MM.1S (cell line): Measurements from ENCODE around the gene SLC25A48.

Experiments used
- DNase-seq: peaks from one replicate; pipeline ENCODE4 v3.0.0-alpha.2; 2015
- H2AFZ ChIP-seq: fragments of 300-600 bp; sonication (generic); 2 replicates; pipeline ENCODE4 v1.6.0; 2016; ENCODE audit warnings: antibody characterized with exemption, low read length
- H3F3A ChIP-seq: fragments of 300-600 bp; sonication (generic); 2 replicates; pipeline ENCODE4 v1.6.1; 2016; ENCODE audit warnings: mild to moderate bottlenecking, antibody characterized with exemption, low read length, moderate library complexity, mixed read lengths; ENCODE audit not compliant: insufficient read depth
- H3K27ac ChIP-seq: fragments of 300-600 bp; sonication (generic); 2 replicates; pipeline ENCODE4 v1.5.1; 2016; ENCODE audit warnings: mild to moderate bottlenecking, low read length
- H3K27me3 ChIP-seq: fragments of 300-600 bp; sonication (generic); replicated peaks from 2 replicates; pipeline ENCODE4 v1.6.0; 2016; ENCODE audit warnings: low read length; ENCODE audit not compliant: insufficient read depth
- H3K36me3 ChIP-seq: fragments of 300-600 bp; sonication (generic); replicated peaks from 2 replicates; pipeline ENCODE4 v1.6.1; 2016; ENCODE audit warnings: mild to moderate bottlenecking, low read length, mixed read lengths; ENCODE audit not compliant: insufficient read depth
- H3K4me1 ChIP-seq: fragments of 300-600 bp; sonication (generic); 2 replicates; pipeline ENCODE4 v1.6.1; 2016; ENCODE audit warnings: low read length, mixed read lengths
- H3K4me2 ChIP-seq: fragments of 300-600 bp; sonication (generic); 2 replicates; pipeline ENCODE4 v1.6.0; 2016; ENCODE audit warnings: low read depth, low read length
- H3K4me3 ChIP-seq: fragments of 300-600 bp; sonication (generic); 2 replicates; pipeline ENCODE4 v1.5.1; 2016; ENCODE audit warnings: low read length, mixed read lengths
- H3K79me2 ChIP-seq: fragments of 300-600 bp; sonication (generic); 2 replicates; pipeline ENCODE4 v1.6.1; 2016; ENCODE audit warnings: mixed run types, low read length, mixed read lengths
- H3K9ac ChIP-seq: fragments of 300-600 bp; sonication (generic); 2 replicates; pipeline ENCODE4 v1.6.1; 2016; ENCODE audit warnings: low read length, mixed read lengths
- H3K9me2 ChIP-seq: fragments of 300-600 bp; sonication (generic); replicated peaks from 2 replicates; pipeline ENCODE4 v1.6.1; 2016; ENCODE audit warnings: mild to moderate bottlenecking, low read length, mixed read lengths; ENCODE audit not compliant: insufficient read depth
- H3K9me3 ChIP-seq: fragments of 300-600 bp; sonication (generic); replicated peaks from 2 replicates; pipeline ENCODE4 v1.6.1; 2016; ENCODE audit warnings: mild to moderate bottlenecking, low read length, mixed read lengths; ENCODE audit not compliant: insufficient read depth
- H4K20me1 ChIP-seq: fragments of 300-600 bp; sonication (generic); 2 replicates; pipeline ENCODE4 v1.6.1; 2016; ENCODE audit warnings: mild to moderate bottlenecking, low read length, moderate library complexity, mixed read lengths; ENCODE audit not compliant: insufficient read depth
- EZH2 ChIP-seq: fragments of 300-600 bp; sonication (generic); optimal IDR thresholded peaks from 2 replicates; pipeline ENCODE3; 2017; ENCODE audit warnings: low read depth, mild to moderate bottlenecking, antibody characterized with exemption, low read length, mixed read lengths
- EZH2phosphoT487 ChIP-seq: fragments of 300-600 bp; sonication (generic); IDR thresholded peaks from 2 replicates; pipeline ENCODE4 v1.6.1; 2018; ENCODE audit warnings: antibody characterized with exemption, low read length
- TF ChIP-seq, protein P1 (sequence below): fragments of 300-600 bp; sonication (generic); IDR thresholded peaks from 2 replicates; pipeline ENCODE4 v1.5.1; 2016; ENCODE audit warnings: antibody characterized with exemption, low read length, mixed read lengths

Gene SLC25A48

DNA sequence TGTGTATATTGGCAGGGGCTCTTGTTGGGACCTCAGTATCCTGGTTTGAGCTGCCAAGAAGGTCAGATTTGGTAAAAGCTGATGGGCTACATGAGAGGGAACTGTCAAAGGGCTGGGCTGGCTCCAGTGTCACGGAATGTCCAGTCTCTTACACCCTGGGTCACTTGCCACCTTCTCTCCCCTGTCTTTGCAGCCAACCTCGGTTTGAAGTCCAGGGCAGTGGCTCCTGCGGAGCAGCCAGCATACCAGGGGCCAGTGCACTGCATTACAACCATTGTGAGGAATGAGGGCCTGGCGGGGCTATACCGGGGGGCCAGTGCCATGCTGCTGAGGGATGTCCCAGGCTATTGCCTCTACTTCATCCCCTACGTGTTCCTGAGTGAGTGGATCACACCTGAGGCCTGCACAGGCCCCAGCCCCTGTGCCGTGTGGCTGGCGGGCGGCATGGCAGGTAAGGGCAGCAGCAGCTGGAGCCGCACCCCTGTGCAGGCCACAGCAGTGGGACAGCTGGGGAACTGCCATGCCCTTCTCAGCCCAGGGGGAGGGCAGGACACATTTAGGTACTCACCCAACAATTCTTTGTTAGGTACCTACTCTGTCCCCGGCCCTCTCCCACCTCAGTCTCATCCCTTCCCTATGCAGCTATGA lies 36.9 kb downstream of the SLC25A48 start:
- Histone ChIP-seq H4K20me1 (no peaks in the 10 kb centered on the region), H2AFZ (no peak overlapping the region), H3K79me2 (no peaks in the 10 kb centered on the region), H3K9me2 (no peaks in the 10 kb centered on the region), H3K4me1 (no peaks in the 10 kb centered on the region), H3K4me3 (no peak overlapping the region), H3K9me3 (no peaks in the 10 kb centered on the region), H3K4me2 (no peak overlapping the region), H3K27me3 (no peaks in the 10 kb centered on the region), H3K9ac (no peak overlapping the region), H3K36me3 (no peaks in the 10 kb centered on the region), H3K27ac (no peak overlapping the region), H3F3A (no peaks in the 10 kb centered on the region)
- no peak for DNase-seq
- TF ChIP-seq EZH2 (no peak), EZH2phosphoT487 (no peak)
- TF ChIP-seq, protein P1, sequence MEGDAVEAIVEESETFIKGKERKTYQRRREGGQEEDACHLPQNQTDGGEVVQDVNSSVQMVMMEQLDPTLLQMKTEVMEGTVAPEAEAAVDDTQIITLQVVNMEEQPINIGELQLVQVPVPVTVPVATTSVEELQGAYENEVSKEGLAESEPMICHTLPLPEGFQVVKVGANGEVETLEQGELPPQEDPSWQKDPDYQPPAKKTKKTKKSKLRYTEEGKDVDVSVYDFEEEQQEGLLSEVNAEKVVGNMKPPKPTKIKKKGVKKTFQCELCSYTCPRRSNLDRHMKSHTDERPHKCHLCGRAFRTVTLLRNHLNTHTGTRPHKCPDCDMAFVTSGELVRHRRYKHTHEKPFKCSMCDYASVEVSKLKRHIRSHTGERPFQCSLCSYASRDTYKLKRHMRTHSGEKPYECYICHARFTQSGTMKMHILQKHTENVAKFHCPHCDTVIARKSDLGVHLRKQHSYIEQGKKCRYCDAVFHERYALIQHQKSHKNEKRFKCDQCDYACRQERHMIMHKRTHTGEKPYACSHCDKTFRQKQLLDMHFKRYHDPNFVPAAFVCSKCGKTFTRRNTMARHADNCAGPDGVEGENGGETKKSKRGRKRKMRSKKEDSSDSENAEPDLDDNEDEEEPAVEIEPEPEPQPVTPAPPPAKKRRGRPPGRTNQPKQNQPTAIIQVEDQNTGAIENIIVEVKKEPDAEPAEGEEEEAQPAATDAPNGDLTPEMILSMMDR = no peak

DNA sequence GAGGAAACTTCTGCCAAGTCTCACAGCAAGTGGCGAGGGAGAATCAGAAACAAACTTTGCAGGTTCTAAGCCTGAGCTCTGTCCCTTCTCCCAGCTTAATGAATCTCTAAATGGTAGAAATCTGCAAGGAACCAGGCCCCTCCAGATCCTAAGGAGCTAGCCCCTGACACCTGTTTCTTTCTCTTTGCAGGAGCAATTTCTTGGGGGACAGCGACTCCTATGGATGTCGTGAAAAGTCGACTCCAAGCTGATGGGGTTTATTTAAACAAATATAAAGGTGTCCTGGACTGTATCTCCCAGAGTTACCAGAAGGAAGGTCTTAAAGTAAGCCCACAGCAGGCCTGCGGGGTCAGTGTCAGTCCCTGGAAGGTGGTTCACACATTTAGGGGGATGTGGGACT lies 39.4 kb downstream of the SLC25A48 start:
- no peaks in the 10 kb centered on the region for H3K9me3 ChIP-seq
- no peak overlapping the region for H3K27ac ChIP-seq
- no peaks in the 10 kb centered on the region for H3K9me2 ChIP-seq
- TF ChIP-seq EZH2phosphoT487 (no peak), EZH2 (no peak)
- TF ChIP-seq, protein P1 = no peak
- no peak overlapping the region for H3K4me3 ChIP-seq
- H3K27me3 ChIP-seq = no peaks in the 10 kb centered on the region
- no peaks in the 10 kb centered on the region for H3K36me3 ChIP-seq
- H3K9ac ChIP-seq = no peak overlapping the region
- H3K4me1 ChIP-seq = no peaks in the 10 kb centered on the region
- no peak overlapping the region for H3K4me2 ChIP-seq
- H4K20me1 ChIP-seq = no peaks in the 10 kb centered on the region
- DNase-seq = no peak
- no peaks in the 10 kb centered on the region for H3F3A ChIP-seq
- no peak overlapping the region for H2AFZ ChIP-seq
- no peaks in the 10 kb centered on the region for H3K79me2 ChIP-seq

DNA sequence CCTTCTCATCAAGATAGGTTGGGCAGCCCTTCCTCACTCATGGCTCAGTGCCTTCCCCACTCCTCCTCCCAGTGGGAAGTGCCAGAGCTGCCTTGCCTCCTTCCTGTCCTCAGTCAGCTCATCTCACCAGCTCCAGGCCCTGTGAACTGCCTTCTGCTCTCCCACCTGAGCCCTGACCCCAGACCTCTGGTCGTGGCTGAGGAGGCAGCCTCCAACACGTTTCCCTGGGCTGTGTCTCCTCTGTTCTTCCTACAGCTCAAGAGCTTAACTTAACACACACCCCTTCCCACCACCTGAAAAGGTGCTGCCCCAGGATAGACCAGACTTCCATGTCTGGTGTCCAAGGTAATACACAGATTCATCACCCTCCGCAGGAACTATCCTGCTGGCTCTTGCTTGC lies 40.0 kb downstream of the SLC25A48 start:
- no peak for DNase-seq
- no peak overlapping the region for H3K27ac ChIP-seq
- H3K9me3 ChIP-seq = no peaks in the 10 kb centered on the region
- H3K9me2 ChIP-seq = no peaks in the 10 kb centered on the region
- no peak overlapping the region for H3K4me3 ChIP-seq
- H3K4me2 ChIP-seq = no peak overlapping the region
- H3K27me3 ChIP-seq = no peaks in the 10 kb centered on the region
- H3K4me1 ChIP-seq = no peaks in the 10 kb centered on the region
- H3K79me2 ChIP-seq = no peaks in the 10 kb centered on the region
- H3K9ac ChIP-seq = no peak overlapping the region
- no peak for TF ChIP-seq EZH2phosphoT487
- TF ChIP-seq, protein P1 = no peak
- no peaks in the 10 kb centered on the region for H4K20me1 ChIP-seq
- H2AFZ ChIP-seq = no peak overlapping the region
- no peaks in the 10 kb centered on the region for H3F3A ChIP-seq
- no peaks in the 10 kb centered on the region for H3K36me3 ChIP-seq
